SU-DHL-6 (cell line): ENCODE results near the gene SLC39A6.

Experiments used
- CTCF ChIP-seq: fragments of 200-600 bp; sonication (generic); IDR thresholded peaks from one replicate; pipeline ENCODE4 v1.5.1; 2017; ENCODE audit warnings: antibody characterized with exemption, mild to moderate bottlenecking, low read length, moderate library complexity; ENCODE audit not compliant: insufficient read depth, poor library complexity, severe bottlenecking
- EZH2phosphoT487 ChIP-seq: fragments of 200-600 bp; sonication (generic), shearing (Covaris generic); conservative IDR thresholded peaks from 2 replicates; pipeline ENCODE4 v1.6.1; 2018; ENCODE audit warnings: mild to moderate bottlenecking, antibody characterized with exemption, low read length, moderate library complexity, mixed read lengths

- TF ChIP-seq EZH2phosphoT487 (no peak), CTCF (no peak)
Observed at GRCh38 chr18:36126668-36127067, 2.5 kb downstream of the SLC39A6 start.
